Mucosa of gallbladder (tissue), 1 donor: Measurements from ENCODE around the gene PPP3CB. TPM values are rescaled to one million over a fixed set of nuclear protein-coding genes. Genes with fewer than 3 reads are reported as not detected.
"Not testable (repeated sequence)": the region's sequence is repeated elsewhere in the genome, so short reads cannot be mapped to it uniquely, and the experiment has no call there.

Source experiments
- DNase-seq: peaks from one replicate; pipeline ENCODE4 v3.0.0-alpha.2; 2020; ENCODE audit warnings: low spot score
- total RNA-seq: library from RNA; stranded (reverse); gene quantifications from one replicate; pipeline ENCODE4 v1.2.1, GENCODE V29; 2021
- donor health status: DM: no; HTN: no; CAD: no.

The PPP3CB gene
- total RNA-seq, 1 donor from 2014 or later: 46.4 TPM

DNA sequence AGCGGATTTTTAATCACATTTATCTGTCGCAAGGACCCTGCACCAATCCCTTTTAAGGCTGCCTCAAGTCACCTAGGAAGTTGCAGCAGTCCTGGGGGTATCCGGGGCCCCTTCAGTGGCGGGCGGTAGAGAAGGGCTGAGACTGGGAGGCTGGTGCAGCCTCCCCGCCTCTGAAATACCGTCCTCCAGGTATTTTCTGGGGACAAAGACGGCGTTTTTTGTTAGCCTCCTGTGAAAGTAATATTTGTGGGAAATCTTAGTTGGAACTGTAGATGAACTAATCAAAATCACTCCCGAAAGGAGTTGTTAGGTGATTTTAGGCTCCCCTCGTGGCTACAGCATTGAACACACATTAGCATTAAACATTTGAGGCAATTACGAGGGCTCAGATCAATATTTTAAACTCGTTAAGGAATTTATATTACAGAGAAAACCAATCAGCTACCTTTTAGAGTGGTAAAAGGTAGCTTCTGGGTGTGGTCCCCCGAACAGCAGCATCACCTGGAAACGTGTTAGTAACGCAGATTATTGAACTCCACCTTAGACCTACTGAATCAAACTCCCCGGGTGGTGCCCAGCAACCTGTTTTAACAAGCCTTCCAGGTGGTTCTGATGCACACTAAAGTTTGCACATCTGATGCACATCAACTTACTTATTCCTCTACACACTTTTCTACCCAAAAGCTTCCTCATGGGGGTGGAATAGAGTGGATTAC, 81.4 kb downstream of the PPP3CB start:
- no peak for DNase-seq

DNA sequence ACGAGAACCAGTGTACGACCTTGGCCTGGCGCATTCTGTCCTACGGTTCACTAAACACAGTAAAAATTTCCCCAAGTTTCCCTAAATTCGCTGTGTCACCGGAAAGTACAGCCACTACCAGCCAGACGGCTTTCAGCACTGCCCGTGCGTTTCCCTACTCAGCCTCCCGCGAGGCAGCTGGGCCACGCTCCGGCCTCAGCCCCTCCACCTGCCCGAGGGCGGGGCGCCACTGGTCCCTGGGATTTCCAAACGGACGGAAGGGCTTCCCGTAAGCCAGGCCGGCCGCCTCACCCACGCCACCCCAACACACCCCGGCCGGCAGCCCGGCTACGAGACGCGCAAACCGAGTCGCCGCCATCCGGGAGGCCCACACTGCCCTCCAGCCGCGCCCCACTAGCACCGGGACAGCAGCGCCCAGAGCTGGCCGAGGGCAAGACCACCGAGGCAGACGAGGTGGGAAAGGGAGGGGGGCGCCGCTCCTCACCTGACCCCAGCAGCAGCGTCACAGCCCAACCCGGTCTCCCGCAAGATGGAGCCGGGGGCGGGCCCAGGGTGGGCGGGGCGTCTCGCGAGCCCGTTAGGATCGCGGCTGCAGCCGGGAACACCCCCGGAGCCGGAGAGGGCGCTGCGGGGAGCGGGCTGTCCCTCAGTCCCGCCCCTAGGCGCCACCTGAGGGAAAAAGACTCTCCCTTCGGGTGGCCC, 82.1 kb downstream of the PPP3CB start, which contains the start of gene ANXA7:
Gene ANXA7, minus strand, starts transcription at position 531 of the 702 bp plus-strand sequence. CDS start 13,202 bp downstream, outside the sequence.
- DNase-seq: peak; percentile 93

DNA sequence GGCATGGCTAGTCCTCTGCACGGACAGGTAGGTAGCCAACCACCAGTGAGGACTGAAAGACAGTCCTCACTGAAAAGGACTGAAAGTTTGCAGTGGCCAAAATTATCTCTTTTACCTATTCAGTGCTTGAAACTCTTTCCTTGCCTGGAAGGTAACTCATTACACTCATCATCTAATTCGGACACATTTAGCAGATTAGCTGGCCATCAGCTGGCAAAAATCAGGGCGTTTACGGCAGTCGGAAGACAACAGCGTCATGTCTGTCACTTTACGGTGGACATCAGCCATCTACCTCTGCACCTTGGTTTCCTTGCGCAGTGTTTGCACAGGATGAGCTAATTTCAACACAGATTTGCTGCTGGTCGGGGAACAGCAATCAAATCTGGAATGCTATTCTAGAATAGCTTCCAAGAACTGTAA, 82.7 kb downstream of the PPP3CB start:
- DNase-seq: peak; percentile 21

DNA sequence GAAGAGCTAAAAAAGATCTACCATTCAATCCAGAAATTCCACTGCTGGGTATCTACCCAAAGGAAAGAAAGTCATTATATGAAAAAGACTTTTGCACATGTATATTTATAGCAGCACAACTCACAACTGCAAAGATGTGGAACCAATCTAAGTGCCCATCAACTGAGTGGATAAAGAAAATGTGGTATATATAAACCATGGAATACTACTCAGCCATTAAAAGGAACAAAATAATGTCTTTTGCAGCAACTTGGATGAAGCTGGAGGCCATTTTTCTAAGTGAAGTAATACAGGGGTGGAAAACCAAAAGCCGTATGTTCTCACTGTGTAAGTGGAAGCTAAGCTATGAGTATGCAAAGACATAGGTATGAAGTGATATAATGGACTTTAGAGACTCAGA, 84.9 kb downstream of the PPP3CB start:
- no peak for DNase-seq

DNA sequence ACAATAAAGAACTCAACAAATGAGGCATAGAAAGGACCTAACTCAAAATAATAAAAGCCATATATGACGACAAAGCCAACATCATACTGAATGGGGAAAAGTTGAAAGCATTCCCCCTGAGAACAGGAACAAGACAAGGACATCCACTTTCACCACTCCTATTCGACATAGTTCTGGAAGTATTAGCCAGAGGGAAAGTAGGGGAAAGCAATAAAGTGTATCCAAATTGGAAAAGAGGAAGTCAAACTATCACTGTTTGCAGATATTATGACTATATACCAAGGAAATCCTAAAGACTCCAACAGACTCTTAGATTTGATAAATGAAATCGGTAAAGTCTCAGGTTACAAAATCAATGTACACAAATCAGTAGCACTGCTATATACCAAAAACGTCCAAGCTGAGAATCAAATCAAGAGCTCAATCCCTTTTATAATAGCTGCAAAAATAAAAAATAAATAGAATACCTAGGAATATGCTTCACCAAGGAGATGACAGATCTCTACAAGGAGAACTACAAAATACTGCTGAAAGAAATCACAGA, 86.8 kb downstream of the PPP3CB start:
- no peak for DNase-seq

DNA sequence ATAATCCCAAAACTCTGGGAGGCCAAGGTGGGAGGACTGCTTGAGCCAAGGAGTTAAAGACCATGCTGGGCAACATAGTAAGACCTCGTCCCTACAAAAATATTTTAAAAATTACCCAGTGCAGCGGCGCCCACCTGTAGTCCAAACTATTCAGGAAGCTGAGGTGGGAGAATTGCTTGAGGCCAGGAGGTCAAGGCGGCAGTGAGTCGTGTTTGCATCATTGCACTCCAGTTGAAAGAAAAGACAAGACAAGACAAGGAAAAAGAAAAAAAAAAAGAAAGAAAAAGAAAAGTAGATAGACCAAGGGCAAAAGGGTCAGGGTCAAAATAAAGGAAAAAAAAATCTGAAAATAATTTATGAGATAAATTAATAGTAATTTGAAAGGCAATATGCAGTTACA, 87.8 kb downstream of the PPP3CB start:
- DNase-seq: no peak

DNA sequence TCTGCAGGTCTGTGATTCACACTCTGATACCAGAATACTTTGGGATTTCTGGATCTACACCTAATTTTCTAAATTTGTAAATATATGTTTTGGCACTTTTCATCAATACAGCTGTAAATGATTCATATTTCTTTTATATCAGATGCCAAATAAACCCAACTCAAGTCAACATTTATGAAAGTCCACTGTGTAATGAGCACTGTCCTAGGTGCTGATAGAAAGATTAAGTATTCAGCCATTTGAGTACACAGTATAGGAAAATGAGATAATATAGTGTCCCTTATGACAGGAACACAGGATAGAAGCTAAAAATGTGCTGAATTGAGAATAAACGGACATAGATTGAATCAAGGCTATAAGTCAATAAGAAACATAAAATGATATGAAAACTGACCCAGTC, 88.3 kb downstream of the PPP3CB start:
- no peak for DNase-seq

DNA sequence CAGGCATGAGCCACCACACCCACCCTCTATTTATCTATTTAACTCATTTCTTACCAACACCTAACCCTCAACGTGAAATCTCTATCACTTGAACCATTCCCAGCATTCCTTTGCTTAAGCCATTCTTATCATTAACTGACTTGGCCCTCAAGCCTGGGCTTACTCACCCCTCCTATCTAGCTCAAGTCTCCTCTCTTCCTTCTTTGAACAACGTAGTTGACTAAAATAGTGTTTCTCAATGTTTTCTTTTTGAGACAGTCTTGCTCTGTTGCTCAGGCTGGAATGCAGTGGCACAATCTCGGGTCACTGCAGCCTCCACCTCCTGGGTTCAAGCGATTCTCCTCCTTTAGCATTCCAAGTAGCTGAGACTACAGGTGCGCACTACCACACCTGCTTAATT, 89.0 kb downstream of the PPP3CB start:
- DNase-seq: no peak

DNA sequence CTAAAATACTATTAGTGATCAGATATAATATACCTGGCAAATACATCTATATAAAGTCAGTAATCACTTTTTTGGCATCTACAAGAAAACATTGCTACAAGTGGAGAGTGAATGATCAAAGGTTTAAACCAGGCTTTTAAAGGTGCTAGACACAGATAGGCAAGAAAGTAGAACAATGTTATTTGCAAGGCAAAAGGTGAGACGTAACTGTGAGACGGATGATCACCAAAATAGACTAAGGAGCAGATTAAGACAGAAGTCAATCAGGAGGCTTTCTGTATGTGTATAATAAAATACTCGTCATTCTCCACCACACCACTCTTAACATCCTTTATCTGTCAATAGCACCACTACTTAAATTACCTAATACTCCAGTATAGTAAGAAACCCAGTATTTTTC, 90.3 kb downstream of the PPP3CB start:
- no peak for DNase-seq

DNA sequence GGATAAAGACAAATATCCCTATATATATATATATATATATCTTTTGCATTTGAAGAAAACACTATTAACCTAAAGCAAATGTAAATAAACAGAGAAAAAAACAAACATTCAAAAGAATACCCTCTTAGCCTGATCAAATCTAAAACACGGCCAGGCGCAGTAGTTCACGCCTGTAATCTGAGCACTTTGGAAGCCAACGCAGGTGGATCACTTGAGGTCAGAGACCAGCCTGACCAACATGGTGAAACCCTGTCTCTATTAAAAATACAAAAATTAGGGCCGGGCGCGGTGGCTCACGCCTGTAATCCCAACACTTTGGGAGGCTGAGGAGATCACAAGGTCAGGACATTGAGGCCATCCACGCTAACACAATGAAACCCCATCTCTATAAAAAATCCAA, 91.1 kb downstream of the PPP3CB start:
- no peak for DNase-seq

DNA sequence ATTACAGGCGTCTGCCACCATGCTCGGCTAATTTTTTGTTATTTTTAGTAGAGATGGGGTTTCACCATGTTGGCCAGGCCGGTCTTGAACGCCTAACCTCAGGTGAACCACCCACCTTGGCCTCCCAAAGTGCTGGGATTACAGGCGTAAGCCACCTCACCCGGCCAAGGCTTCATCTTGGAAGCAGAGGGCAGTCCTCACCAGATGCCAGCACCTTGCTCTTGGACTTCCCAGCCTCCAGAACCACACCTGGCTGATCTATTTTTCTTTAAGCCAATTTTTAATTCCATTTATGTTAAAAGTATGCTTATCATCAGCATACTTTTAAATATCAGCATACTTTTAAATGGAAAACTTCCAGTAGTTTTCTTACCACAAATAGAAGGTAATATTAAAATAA, 94.2 kb downstream of the PPP3CB start:
- DNase-seq: no peak

DNA sequence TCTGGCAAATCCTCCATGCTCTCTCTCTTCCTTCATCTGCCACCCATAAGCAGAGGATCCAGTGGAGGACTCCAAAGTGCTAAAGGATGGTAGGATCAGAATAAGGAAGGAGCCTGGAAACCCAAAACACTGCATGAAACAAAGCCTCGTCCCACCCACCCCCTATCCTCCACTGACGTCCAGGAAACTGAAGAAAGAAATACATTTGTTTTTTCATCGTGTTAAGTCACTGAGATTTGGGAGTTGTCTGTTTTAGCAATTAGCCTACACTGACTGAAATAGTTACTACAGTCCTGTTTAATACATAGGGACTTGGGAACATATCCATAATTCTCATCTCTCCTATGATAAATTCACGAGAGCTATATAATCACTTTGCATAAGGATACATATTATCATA, 96.8 kb downstream of the PPP3CB start:
- DNase-seq: no peak

DNA sequence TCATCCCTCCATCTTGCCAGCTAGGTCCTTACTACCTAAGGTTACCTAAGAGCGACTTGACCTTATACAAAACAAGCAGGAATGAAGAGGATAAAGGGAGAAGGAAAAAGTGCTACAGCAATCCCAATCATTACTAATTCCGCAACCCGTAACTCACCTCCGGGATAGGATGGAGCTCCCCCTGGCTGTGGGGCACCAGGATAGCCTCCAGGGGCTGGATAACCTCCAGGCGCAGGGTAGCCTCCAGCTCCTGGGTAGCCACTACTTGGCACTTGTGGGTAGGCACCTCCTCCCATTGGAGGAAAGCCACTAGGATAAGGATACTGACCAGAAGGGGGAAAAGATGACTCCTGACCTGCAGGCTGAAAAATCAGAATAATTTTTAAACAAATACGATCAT, 97.8 kb downstream of the PPP3CB start:
- DNase-seq: no peak

DNA sequence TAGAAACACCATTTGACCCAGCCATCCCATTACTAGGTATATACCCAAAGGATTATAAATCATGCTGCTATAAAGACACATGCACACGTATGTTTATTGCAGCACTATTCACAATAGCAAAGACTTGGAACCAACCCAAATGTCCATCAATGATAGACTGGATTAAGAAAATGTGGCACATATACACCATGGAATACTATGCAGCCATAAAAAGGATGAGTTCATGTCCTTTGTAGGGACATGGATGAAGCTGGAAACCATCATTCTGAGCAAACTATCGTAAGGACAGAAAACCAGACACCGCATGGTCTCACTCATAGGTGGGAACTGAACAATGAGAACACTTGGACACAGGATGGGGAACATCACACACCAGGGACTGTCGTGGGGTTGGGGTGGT, 101.5 kb downstream of the PPP3CB start:
- DNase-seq: not testable (repeated sequence)

DNA sequence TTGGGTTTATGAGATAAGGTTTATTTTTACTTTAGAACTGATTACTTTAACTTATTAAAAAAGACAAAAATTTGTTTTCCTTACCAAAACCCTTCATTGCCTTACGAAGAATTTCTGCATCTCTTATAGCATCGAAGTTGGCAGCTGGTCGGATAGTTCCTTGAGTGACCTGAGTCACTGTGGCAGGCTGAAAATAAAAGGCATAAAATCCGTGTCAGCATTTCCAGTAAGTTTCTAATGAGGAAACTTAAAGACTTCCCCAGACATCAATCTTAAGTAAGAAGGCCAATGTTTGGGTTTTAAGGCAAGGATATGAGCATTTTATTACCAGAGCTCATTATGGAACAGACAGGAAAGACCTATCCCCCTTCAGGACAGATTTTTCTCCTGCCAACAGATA, 107.6 kb downstream of the PPP3CB start:
- no peak for DNase-seq

DNA sequence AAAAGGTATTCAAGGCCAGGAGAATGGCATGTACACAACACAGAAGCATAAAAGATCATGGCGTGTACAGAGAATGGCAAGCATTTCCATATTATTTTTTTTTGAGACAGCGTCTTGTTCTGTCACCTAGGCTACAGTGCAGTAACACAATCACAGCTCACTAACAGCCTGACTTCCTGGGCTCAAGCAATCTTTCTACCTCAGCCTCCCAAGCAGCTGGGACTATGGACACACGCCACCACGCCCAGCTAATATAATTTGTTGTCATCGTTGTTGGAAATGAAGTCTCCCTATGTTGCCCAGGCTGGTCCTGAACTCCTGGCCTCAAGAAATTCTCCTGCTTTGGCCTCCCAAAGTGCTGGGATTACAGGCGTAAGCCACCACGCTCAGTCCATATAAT, 109.2 kb downstream of the PPP3CB start:
- no peak for DNase-seq

Other genes starting within 250 kb of the PPP3CB start
- 14.1 TPM for gene DNAJC9, start 248.8 kb downstream of the PPP3CB start, total RNA-seq
- 84.2 TPM for gene MRPS16, start 243.4 kb downstream of the PPP3CB start, total RNA-seq
- 3.6 TPM for gene CFAP70, start 137.2 kb downstream of the PPP3CB start, total RNA-seq
- 119 TPM for gene ANXA7, start 82.0 kb downstream of the PPP3CB start, total RNA-seq
- gene MSS51, start 62.5 kb downstream of the PPP3CB start, total RNA-seq: 2.0 TPM
- 65.2 TPM for gene USP54, start 95.3 kb upstream of the PPP3CB start, total RNA-seq
- 0.52 TPM for gene MYOZ1, start 145.4 kb upstream of the PPP3CB start, total RNA-seq
- 0.49 TPM for gene SYNPO2L, start 160.0 kb upstream of the PPP3CB start, total RNA-seq
- gene AGAP5, start 202.1 kb upstream of the PPP3CB start, total RNA-seq: 8.2 TPM
- gene SEC24C, start 248.3 kb upstream of the PPP3CB start, total RNA-seq: 90.1 TPM